ENCODE measurements around the gene ZEB2.

Gene ZEB2

DNA sequence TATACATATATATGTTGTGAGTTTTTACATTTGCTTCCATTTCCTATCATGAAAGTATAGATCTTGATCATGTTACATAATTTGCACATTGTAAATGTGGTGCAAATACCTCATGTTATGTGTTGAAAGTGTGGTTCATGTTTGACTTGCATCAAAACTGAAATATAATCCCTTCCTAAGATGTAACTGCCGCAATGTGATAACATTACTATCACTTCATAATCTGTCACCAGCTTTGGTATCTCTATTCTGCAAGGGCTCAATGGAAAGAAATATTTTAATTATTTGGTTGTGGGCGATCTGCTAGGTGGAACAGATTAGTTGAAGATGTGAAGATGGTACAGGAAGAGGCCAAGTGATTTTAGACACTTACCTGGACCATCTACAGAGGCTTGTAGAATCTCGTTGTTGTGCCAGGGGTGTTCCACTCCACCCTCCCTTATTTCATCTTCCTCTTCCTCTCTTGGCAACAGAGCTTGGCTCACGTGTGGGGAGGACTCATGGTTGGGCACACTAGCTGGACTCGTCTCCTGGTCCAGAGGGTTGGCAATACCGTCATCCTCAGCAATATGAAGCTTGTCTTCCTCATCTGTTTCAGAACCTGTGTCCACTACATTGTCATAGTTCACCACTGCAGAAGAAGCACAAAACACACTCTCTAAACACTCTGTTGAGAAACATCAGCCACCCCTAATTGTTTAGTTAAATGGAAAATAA, 90.4 kb downstream of the ZEB2 start:
- Histone ChIP-seq H3K4me3 (ENCODE audit: low read depth in 1 of 2, low read length in 2 of 2) (no peak overlapping the region), H3K4me1 (ENCODE audit: control insufficient read depth in 1 of 2, insufficient read depth in 2 of 2, low read length in 2 of 2) (peaks cover 9 to 18% of the 10 kb centered on the region in 2 donors), H3K9me3 (ENCODE audit: control insufficient read depth in 1 of 2, low read length in 2 of 2) (no peaks in the 10 kb centered on the region), H3K36me3 (ENCODE audit: control insufficient read depth in 1 of 2, insufficient read depth in 2 of 2, low read length in 2 of 2) (peaks cover 0 to 9% of the 10 kb centered on the region in 2 donors), H3K27me3 (ENCODE audit: low read depth, low read length) (no peaks in the 10 kb centered on the region), H3K27ac (ENCODE audit: low read length) (no peak overlapping the region)

- H3K36me3 ChIP-seq (ENCODE audit: control insufficient read depth in 1 of 2, insufficient read depth in 2 of 2, low read length in 2 of 2), result peaks cover 0 to 13% of the 10 kb centered on the region in 2 donors
- peaks cover 2 to 10% of the 10 kb centered on the region in 2 donors for H3K4me1 ChIP-seq (ENCODE audit: control insufficient read depth in 1 of 2, insufficient read depth in 2 of 2, low read length in 2 of 2)
- H3K4me3 ChIP-seq (ENCODE audit: low read depth in 1 of 2, low read length in 2 of 2), result no peak overlapping the region
- H3K27ac ChIP-seq (ENCODE audit: low read length), result peak overlapping the region; percentile 28
- H3K9me3 ChIP-seq (ENCODE audit: control insufficient read depth in 1 of 2, low read length in 2 of 2), result no peaks in the 10 kb centered on the region
- no peaks in the 10 kb centered on the region for H3K27me3 ChIP-seq (ENCODE audit: low read depth, low read length)
Measured at GRCh38 chr2:144426981-144427479, 92.9 kb downstream of the ZEB2 start.

DNA sequence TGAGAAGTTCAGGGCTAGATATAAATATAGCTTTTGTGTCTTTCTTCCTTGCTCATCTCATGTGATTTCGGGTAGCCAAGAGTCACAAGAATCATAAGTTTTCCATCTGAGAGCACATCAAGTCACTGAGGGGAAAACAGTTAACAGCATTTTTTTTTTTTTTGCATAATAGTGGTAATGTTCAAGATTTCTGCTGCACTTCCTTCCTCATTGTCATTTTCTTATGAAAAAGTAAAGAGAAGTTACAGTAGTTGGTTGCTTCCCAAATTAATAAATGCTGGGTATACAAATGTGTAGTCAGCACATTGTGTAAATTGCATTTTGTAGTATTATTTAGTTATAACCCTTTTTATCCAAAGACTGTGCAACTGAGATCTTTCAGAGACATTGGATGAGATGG, 93.6 kb downstream of the ZEB2 start:
- Histone ChIP-seq H3K27ac (ENCODE audit: low read length) (no peak overlapping the region), H3K4me1 (ENCODE audit: control insufficient read depth in 1 of 2, insufficient read depth in 2 of 2, low read length in 2 of 2) (peaks cover 0 to 10% of the 10 kb centered on the region in 2 donors), H3K36me3 (ENCODE audit: control insufficient read depth in 1 of 2, insufficient read depth in 2 of 2, low read length in 2 of 2) (peaks cover 0 to 13% of the 10 kb centered on the region in 2 donors), H3K4me3 (ENCODE audit: low read depth in 1 of 2, low read length in 2 of 2) (no peak overlapping the region), H3K9me3 (ENCODE audit: control insufficient read depth in 1 of 2, low read length in 2 of 2) (no peaks in the 10 kb centered on the region), H3K27me3 (ENCODE audit: low read depth, low read length) (no peaks in the 10 kb centered on the region)

DNA sequence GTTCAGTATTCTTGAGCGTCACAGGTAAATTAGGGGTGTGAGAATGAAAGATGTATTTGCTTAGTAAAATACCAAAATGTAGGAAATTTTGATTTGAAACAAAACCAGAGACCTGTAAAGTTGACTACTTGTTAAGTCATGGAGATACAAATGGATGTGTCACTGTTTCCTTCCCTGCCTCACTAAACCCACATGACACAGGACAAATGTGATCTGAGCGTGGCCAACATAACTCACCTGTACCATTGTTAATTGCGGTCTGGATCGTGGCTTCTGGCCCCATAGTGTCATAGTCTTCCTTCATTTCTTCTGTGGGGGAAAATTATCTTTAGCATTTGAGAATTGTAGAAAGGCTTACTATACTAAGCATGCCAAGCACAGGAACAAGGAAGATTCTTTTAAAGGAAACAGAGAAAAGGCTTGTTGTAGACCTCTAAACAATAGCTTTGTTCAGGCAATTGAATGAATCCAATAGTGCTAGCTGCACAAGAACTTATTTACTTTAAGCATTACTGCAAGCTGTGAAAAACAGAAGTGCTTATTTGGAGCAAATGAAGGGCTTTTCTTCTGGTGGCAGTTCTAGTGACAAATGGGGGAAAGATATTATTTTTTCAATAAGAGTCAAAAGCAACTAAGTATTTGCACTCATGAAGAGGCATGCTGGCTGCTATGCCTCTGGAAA, 95.2 kb downstream of the ZEB2 start:
- Histone ChIP-seq H3K36me3 (ENCODE audit: control insufficient read depth in 1 of 2, insufficient read depth in 2 of 2, low read length in 2 of 2) (peaks cover 0 to 15% of the 10 kb centered on the region in 2 donors), H3K27ac (ENCODE audit: low read length) (peak overlapping the region; percentile 32), H3K4me1 (ENCODE audit: control insufficient read depth in 1 of 2, insufficient read depth in 2 of 2, low read length in 2 of 2) (peaks cover 0 to 10% of the 10 kb centered on the region in 2 donors)

GRCh38 chr2:144421606-144422510, 98.1 kb downstream of the ZEB2 start:
- Histone ChIP-seq H3K27me3 (ENCODE audit: low read depth, low read length) (no peaks in the 10 kb centered on the region), H3K4me3 (ENCODE audit: low read depth in 1 of 2, low read length in 2 of 2) (no peak overlapping the region), H3K27ac (ENCODE audit: low read length) (no peak overlapping the region), H3K9me3 (ENCODE audit: control insufficient read depth in 1 of 2, low read length in 2 of 2) (no peaks in the 10 kb centered on the region), H3K4me1 (ENCODE audit: control insufficient read depth in 1 of 2, insufficient read depth in 2 of 2, low read length in 2 of 2) (peaks cover 0 to 4% of the 10 kb centered on the region in 2 donors), H3K36me3 (ENCODE audit: control insufficient read depth in 1 of 2, insufficient read depth in 2 of 2, low read length in 2 of 2) (peaks cover 0 to 10% of the 10 kb centered on the region in 2 donors)

More for the DNA sequence above, 95.2 kb downstream of the ZEB2 start:
- Histone ChIP-seq H3K4me3 (ENCODE audit: low read depth in 1 of 2, low read length in 2 of 2) (no peak overlapping the region), H3K27me3 (ENCODE audit: low read depth, low read length) (no peaks in the 10 kb centered on the region), H3K9me3 (ENCODE audit: control insufficient read depth in 1 of 2, low read length in 2 of 2) (no peaks in the 10 kb centered on the region)

DNA sequence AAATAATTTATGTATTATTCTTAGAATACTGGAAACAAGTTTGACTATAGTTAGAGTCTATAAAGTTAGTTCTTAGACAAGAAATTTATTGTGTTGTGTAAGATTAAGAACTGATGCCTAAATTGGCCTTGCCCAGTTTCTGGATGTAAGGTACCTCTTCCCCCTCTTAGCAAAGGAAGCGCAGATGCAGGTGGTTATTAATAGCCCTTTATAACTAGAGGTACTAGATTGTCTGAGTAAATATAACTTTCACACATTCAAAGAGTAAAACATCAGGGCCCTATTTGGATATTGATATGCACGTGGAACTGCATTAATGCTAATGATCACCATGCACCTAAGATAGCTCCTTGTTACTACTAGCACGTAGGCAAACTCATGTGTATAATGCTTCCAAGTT, 100.7 kb downstream of the ZEB2 start:
- peaks cover 0 to 10% of the 10 kb centered on the region in 2 donors for H3K36me3 ChIP-seq (ENCODE audit: control insufficient read depth in 1 of 2, insufficient read depth in 2 of 2, low read length in 2 of 2)
- no peak overlapping the region for H3K27ac ChIP-seq (ENCODE audit: low read length)
- no peaks in the 10 kb centered on the region for H3K27me3 ChIP-seq (ENCODE audit: low read depth, low read length)
- no peaks in the 10 kb centered on the region for H3K9me3 ChIP-seq (ENCODE audit: control insufficient read depth in 1 of 2, low read length in 2 of 2)
- H3K4me1 ChIP-seq (ENCODE audit: control insufficient read depth in 1 of 2, insufficient read depth in 2 of 2, low read length in 2 of 2), result no peaks in the 10 kb centered on the region
- H3K4me3 ChIP-seq (ENCODE audit: low read depth in 1 of 2, low read length in 2 of 2), result no peak overlapping the region

- no peaks in the 10 kb centered on the region for H3K4me1 ChIP-seq (ENCODE audit: control insufficient read depth in 1 of 2, insufficient read depth in 2 of 2, low read length in 2 of 2)
- peaks cover 0 to 4% of the 10 kb centered on the region in 2 donors for H3K36me3 ChIP-seq (ENCODE audit: control insufficient read depth in 1 of 2, insufficient read depth in 2 of 2, low read length in 2 of 2)
- H3K27me3 ChIP-seq (ENCODE audit: low read depth, low read length), result no peaks in the 10 kb centered on the region
- H3K4me3 ChIP-seq (ENCODE audit: low read depth in 1 of 2, low read length in 2 of 2), result no peak overlapping the region
- H3K27ac ChIP-seq (ENCODE audit: low read length), result peak overlapping the region; percentile 67
- H3K9me3 ChIP-seq (ENCODE audit: control insufficient read depth in 1 of 2, low read length in 2 of 2), result no peaks in the 10 kb centered on the region
Measured at GRCh38 chr2:144415386-144415785, 104.5 kb downstream of the ZEB2 start.

DNA sequence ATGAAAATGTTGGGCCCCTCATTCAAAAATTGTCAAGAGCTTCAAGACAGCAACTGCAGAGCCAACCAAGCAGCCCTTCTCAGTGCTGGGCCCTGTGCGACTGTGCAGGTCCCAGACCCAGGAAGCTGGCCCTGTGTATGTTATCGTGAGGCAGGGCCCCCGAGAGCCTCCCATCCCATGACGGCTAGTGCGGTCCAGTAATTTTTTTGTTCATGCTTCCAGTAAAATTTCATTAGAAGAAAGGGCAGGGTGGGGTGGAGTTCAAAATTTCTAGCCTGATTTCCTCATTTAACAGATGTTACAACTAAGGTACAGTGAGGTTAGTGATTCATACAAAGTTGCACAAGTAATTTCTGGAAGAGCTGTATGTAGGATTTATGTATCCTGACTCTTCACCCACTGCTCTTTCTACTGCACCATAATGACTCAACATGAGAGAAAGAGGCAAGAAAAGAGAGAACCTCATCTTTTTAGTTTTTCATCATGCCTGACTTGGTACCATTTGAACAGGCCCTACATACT, 105.5 kb downstream of the ZEB2 start:
- H3K27me3 ChIP-seq (ENCODE audit: low read depth, low read length), result no peaks in the 10 kb centered on the region
- H3K36me3 ChIP-seq (ENCODE audit: control insufficient read depth in 1 of 2, insufficient read depth in 2 of 2, low read length in 2 of 2), result peaks cover 0 to 4% of the 10 kb centered on the region in 2 donors
- no peaks in the 10 kb centered on the region for H3K4me1 ChIP-seq (ENCODE audit: control insufficient read depth in 1 of 2, insufficient read depth in 2 of 2, low read length in 2 of 2)
- peak overlapping the region; percentile 81 for H3K27ac ChIP-seq (ENCODE audit: low read length)
- H3K4me3 ChIP-seq (ENCODE audit: low read depth in 1 of 2, low read length in 2 of 2), result no peak overlapping the region
- H3K9me3 ChIP-seq (ENCODE audit: control insufficient read depth in 1 of 2, low read length in 2 of 2), result no peaks in the 10 kb centered on the region

GRCh38 chr2:144412709-144413108, 107.2 kb downstream of the ZEB2 start:
- H3K4me3 ChIP-seq (ENCODE audit: low read depth in 1 of 2, low read length in 2 of 2), result no peak overlapping the region
- no peaks in the 10 kb centered on the region for H3K27me3 ChIP-seq (ENCODE audit: low read depth, low read length)
- H3K36me3 ChIP-seq (ENCODE audit: control insufficient read depth in 1 of 2, insufficient read depth in 2 of 2, low read length in 2 of 2), result peaks cover 0 to 4% of the 10 kb centered on the region in 2 donors
- H3K4me1 ChIP-seq (ENCODE audit: control insufficient read depth in 1 of 2, insufficient read depth in 2 of 2, low read length in 2 of 2), result no peaks in the 10 kb centered on the region
- H3K9me3 ChIP-seq (ENCODE audit: control insufficient read depth in 1 of 2, low read length in 2 of 2), result no peaks in the 10 kb centered on the region
- H3K27ac ChIP-seq (ENCODE audit: low read length), result no peak overlapping the region

DNA sequence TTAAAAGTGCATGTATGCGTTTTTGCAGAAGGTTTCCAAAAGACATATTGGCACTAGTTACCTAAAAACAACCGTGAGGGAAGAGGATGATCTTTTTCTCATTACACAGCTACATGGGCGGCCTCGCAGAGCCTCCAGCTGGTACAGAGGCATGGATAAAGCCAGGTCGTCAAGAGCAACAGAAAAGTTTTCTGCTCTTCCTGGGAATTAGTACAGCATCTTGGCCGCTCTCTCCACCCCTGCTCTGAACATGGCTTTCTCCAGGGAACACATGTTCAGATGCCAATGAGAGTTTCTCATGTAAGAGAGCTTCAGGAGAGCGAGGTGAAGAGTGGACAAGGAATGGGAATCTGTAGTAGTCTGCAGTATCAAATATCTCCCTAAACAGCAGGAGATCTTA, 108.4 kb downstream of the ZEB2 start:
- no peaks in the 10 kb centered on the region for H3K4me1 ChIP-seq (ENCODE audit: control insufficient read depth in 1 of 2, insufficient read depth in 2 of 2, low read length in 2 of 2)
- H3K9me3 ChIP-seq (ENCODE audit: control insufficient read depth in 1 of 2, low read length in 2 of 2), result no peaks in the 10 kb centered on the region
- no peaks in the 10 kb centered on the region for H3K27me3 ChIP-seq (ENCODE audit: low read depth, low read length)
- no peaks in the 10 kb centered on the region for H3K36me3 ChIP-seq (ENCODE audit: control insufficient read depth in 1 of 2, insufficient read depth in 2 of 2, low read length in 2 of 2)
- H3K4me3 ChIP-seq (ENCODE audit: low read depth in 1 of 2, low read length in 2 of 2), result no peak overlapping the region
- no peak overlapping the region for H3K27ac ChIP-seq (ENCODE audit: low read length)

GRCh38 chr2:144409241-144409640, 110.7 kb downstream of the ZEB2 start:
- Histone ChIP-seq H3K27me3 (ENCODE audit: low read depth, low read length) (no peaks in the 10 kb centered on the region), H3K4me3 (ENCODE audit: low read depth in 1 of 2, low read length in 2 of 2) (no peak overlapping the region), H3K4me1 (ENCODE audit: control insufficient read depth in 1 of 2, insufficient read depth in 2 of 2, low read length in 2 of 2) (peaks cover 0 to 6% of the 10 kb centered on the region in 2 donors), H3K27ac (ENCODE audit: low read length) (no peak overlapping the region), H3K9me3 (ENCODE audit: control insufficient read depth in 1 of 2, low read length in 2 of 2) (no peaks in the 10 kb centered on the region), H3K36me3 (ENCODE audit: control insufficient read depth in 1 of 2, insufficient read depth in 2 of 2, low read length in 2 of 2) (no peaks in the 10 kb centered on the region)
